ENCODE measurements around the gene IQUB.

IQUB gene

GRCh38 chr7:123534383-123535260, at the start of gene IQUB:
Gene IQUB, minus strand, starts transcription at chr7:123534595. Its CDS starts 22,255 bp downstream, at chr7:123512340.
- Histone ChIP-seq H3F3A (ENCODE audit: low read depth) (no peaks in the 10 kb centered on the region), H3K27me3 (ENCODE audit: insufficient read depth, low read length, poor library complexity, severe bottlenecking) (no peaks in the 10 kb centered on the region), H3K79me2 (ENCODE audit: insufficient read depth, low read length) (no peaks in the 10 kb centered on the region), H3K9me3 (ENCODE audit: insufficient read depth, low read depth, low read length) (no peaks in the 10 kb centered on the region), H4K20me1 (ENCODE audit: insufficient read depth, low read length, poor library complexity, severe bottlenecking) (peaks cover 3% of the 10 kb centered on the region), H3K36me3 (ENCODE audit: insufficient read depth, low read length) (no peaks in the 10 kb centered on the region), H3K4me1 (ENCODE audit: insufficient read depth, low read length, poor library complexity, severe bottlenecking) (no peaks in the 10 kb centered on the region), H3K4me2 (ENCODE audit: low read depth, low read length, poor library complexity, severe bottlenecking) (peak within 1 kb of the TSS; percentile 72), H2AFZ (ENCODE audit: low read length) (peak within 1 kb of the TSS; percentile 76), H3K9me2 (replicated peaks; ENCODE audit: low read depth, low read length) (no peaks in the 10 kb centered on the region), H3K4me3 (ENCODE audit: low read length, poor library complexity, severe bottlenecking) (peak within 1 kb of the TSS; percentile 77), H3K9ac (ENCODE audit: low read depth, low read length, poor library complexity, severe bottlenecking) (peak within 1 kb of the TSS; percentile 64)
- TF ChIP-seq EZH2phosphoT487 (IDR thresholded peaks at IDR 0.05; ENCODE audit: borderline replicate concordance), result no peak
- TF ChIP-seq, protein P1, sequence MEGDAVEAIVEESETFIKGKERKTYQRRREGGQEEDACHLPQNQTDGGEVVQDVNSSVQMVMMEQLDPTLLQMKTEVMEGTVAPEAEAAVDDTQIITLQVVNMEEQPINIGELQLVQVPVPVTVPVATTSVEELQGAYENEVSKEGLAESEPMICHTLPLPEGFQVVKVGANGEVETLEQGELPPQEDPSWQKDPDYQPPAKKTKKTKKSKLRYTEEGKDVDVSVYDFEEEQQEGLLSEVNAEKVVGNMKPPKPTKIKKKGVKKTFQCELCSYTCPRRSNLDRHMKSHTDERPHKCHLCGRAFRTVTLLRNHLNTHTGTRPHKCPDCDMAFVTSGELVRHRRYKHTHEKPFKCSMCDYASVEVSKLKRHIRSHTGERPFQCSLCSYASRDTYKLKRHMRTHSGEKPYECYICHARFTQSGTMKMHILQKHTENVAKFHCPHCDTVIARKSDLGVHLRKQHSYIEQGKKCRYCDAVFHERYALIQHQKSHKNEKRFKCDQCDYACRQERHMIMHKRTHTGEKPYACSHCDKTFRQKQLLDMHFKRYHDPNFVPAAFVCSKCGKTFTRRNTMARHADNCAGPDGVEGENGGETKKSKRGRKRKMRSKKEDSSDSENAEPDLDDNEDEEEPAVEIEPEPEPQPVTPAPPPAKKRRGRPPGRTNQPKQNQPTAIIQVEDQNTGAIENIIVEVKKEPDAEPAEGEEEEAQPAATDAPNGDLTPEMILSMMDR (conservative IDR thresholded peaks at IDR 0.05; ENCODE audit: low read length), result no peak

GRCh38 chr7:123583821-123584220, 49.4 kb upstream of the IQUB start:
- H3F3A ChIP-seq (ENCODE audit: low read depth), result no peaks in the 10 kb centered on the region
- no peak overlapping the region for H2AFZ ChIP-seq (ENCODE audit: low read length)
- no peaks in the 10 kb centered on the region for H3K9me2 ChIP-seq (replicated peaks; ENCODE audit: low read depth, low read length)
- H3K9me3 ChIP-seq (ENCODE audit: insufficient read depth, low read depth, low read length), result no peaks in the 10 kb centered on the region
- H3K27me3 ChIP-seq (ENCODE audit: insufficient read depth, low read length, poor library complexity, severe bottlenecking), result no peaks in the 10 kb centered on the region
- H4K20me1 ChIP-seq (ENCODE audit: insufficient read depth, low read length, poor library complexity, severe bottlenecking), result no peaks in the 10 kb centered on the region
- H3K4me3 ChIP-seq (ENCODE audit: low read length, poor library complexity, severe bottlenecking), result no peak overlapping the region
- no peak overlapping the region for H3K9ac ChIP-seq (ENCODE audit: low read depth, low read length, poor library complexity, severe bottlenecking)
- H3K4me2 ChIP-seq (ENCODE audit: low read depth, low read length, poor library complexity, severe bottlenecking), result no peak overlapping the region
- no peak for TF ChIP-seq EZH2phosphoT487 (IDR thresholded peaks at IDR 0.05; ENCODE audit: borderline replicate concordance)
- TF ChIP-seq, protein P1 (conservative IDR thresholded peaks at IDR 0.05; ENCODE audit: low read length), result no peak
- H3K79me2 ChIP-seq (ENCODE audit: insufficient read depth, low read length), result no peaks in the 10 kb centered on the region
- no peaks in the 10 kb centered on the region for H3K36me3 ChIP-seq (ENCODE audit: insufficient read depth, low read length)
- H3K4me1 ChIP-seq (ENCODE audit: insufficient read depth, low read length, poor library complexity, severe bottlenecking), result no peaks in the 10 kb centered on the region

GRCh38 chr7:123581162-123581459, 46.7 kb upstream of the IQUB start:
- Histone ChIP-seq H3K9me2 (replicated peaks; ENCODE audit: low read depth, low read length) (no peaks in the 10 kb centered on the region), H3K36me3 (ENCODE audit: insufficient read depth, low read length) (no peaks in the 10 kb centered on the region), H3K4me3 (ENCODE audit: low read length, poor library complexity, severe bottlenecking) (no peak overlapping the region), H3K4me2 (ENCODE audit: low read depth, low read length, poor library complexity, severe bottlenecking) (peak overlapping the region; percentile 7), H2AFZ (ENCODE audit: low read length) (peak overlapping the region; percentile 65), H3K79me2 (ENCODE audit: insufficient read depth, low read length) (no peaks in the 10 kb centered on the region), H3K9ac (ENCODE audit: low read depth, low read length, poor library complexity, severe bottlenecking) (no peak overlapping the region), H3K9me3 (ENCODE audit: insufficient read depth, low read depth, low read length) (no peaks in the 10 kb centered on the region), H3K4me1 (ENCODE audit: insufficient read depth, low read length, poor library complexity, severe bottlenecking) (no peaks in the 10 kb centered on the region), H3F3A (ENCODE audit: low read depth) (no peaks in the 10 kb centered on the region), H4K20me1 (ENCODE audit: insufficient read depth, low read length, poor library complexity, severe bottlenecking) (no peaks in the 10 kb centered on the region), H3K27me3 (ENCODE audit: insufficient read depth, low read length, poor library complexity, severe bottlenecking) (no peaks in the 10 kb centered on the region)
- TF ChIP-seq, protein P1 (conservative IDR thresholded peaks at IDR 0.05; ENCODE audit: low read length), result no peak
- no peak for TF ChIP-seq EZH2phosphoT487 (IDR thresholded peaks at IDR 0.05; ENCODE audit: borderline replicate concordance)
